Ishikawa (cell line): ENCODE data around the gene KIFC3.

Source experiments
- CEBPB ChIP-seq: IDR thresholded peaks from 2 replicates; pipeline ENCODE4 v1.6.1; 2012
- CREB1 ChIP-seq: IDR thresholded peaks from 2 replicates; pipeline ENCODE4 v1.6.1; 2012; ENCODE audit warnings: low read depth
- EGR1 ChIP-seq: IDR thresholded peaks from 2 replicates; pipeline ENCODE4 v1.6.1; 2012
- EP300 ChIP-seq: IDR thresholded peaks from 2 replicates; pipeline ENCODE4 v1.6.1; 2012; ENCODE audit warnings: borderline replicate concordance
- FOXM1 ChIP-seq: IDR thresholded peaks from 2 replicates; pipeline ENCODE4 v1.6.1; 2012; ENCODE audit warnings: low read depth, borderline replicate concordance
- MAX ChIP-seq: IDR thresholded peaks from 2 replicates; pipeline ENCODE4 v1.6.1; 2012
- NFIC ChIP-seq: IDR thresholded peaks from 2 replicates; pipeline ENCODE4 v1.6.1; 2012
- RAD21 ChIP-seq: IDR thresholded peaks from 2 replicates; pipeline ENCODE4 v1.6.1; 2012; ENCODE audit warnings: low read depth
- REST ChIP-seq: IDR thresholded peaks from 2 replicates; pipeline ENCODE4 v1.6.1; 2012; ENCODE audit warnings: low read depth, mild to moderate bottlenecking
- TAF1 ChIP-seq: IDR thresholded peaks from 2 replicates; pipeline ENCODE4 v1.6.1; 2012; ENCODE audit warnings: low read depth, mild to moderate bottlenecking
- TCF12 ChIP-seq: IDR thresholded peaks from 2 replicates; pipeline ENCODE4 v1.6.1; 2012; ENCODE audit warnings: low read depth
- TEAD4 ChIP-seq: IDR thresholded peaks from 2 replicates; pipeline ENCODE4 v1.6.1; 2012
- USF1 ChIP-seq: IDR thresholded peaks from 2 replicates; pipeline ENCODE4 v1.6.1; 2012
- YY1 ChIP-seq: IDR thresholded peaks from 2 replicates; pipeline ENCODE4 v1.6.1; 2012; ENCODE audit warnings: low read depth
- ZBTB7A ChIP-seq: IDR thresholded peaks from 2 replicates; pipeline ENCODE4 v1.6.1; 2012; ENCODE audit warnings: low read depth

Gene KIFC3

DNA sequence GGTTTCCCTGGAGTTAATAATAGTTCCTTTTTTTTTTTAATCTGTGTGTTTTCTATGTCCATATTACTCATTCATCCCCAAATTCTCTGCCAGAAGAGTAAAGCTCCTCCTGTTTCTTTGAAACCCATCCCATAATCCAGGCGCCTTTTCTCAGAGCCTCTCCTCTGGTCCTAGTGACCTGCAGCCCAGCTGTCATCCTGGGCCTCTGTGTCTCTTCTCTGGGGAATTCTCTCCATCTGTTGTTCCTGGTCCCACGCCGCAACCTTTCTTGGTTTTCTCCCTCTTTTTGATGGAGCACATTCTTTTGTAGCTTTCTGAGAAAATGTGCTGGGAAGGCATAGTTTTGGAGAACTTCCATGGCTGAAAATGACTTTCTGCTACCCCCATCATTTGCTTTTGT is 56.5 kb downstream of the KIFC3 start:
- no peak for TF ChIP-seq REST
- no peak for TF ChIP-seq YY1
- TF ChIP-seq RAD21, result no peak
- no peak for TF ChIP-seq FOXM1
- TF ChIP-seq NFIC, result no peak
- TF ChIP-seq ZBTB7A, result no peak
- TF ChIP-seq CREB1, result no peak
- TF ChIP-seq TEAD4, result no peak

DNA sequence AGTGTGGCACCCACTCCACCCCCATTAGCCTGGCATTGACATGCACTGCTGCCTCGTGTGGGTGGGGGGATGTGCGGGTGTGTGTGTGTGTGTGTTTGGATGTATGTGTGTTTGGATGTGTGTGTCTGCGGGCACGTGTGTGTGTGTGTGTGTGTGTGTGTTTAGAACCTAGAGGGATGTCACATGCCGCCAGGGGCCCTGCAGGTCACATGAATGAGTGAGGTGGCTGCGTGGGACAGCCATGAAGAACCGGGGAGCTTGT is 57.7 kb downstream of the KIFC3 start:
- TF ChIP-seq YY1 (no peak), FOXM1 (no peak), TCF12 (no peak), REST (no peak), TEAD4 (no peak), EP300 (no peak), TAF1 (no peak), EGR1 (no peak), CREB1 (no peak), ZBTB7A (no peak), CEBPB (no peak), MAX (no peak), USF1 (no peak), NFIC (no peak), RAD21 (no peak)

DNA sequence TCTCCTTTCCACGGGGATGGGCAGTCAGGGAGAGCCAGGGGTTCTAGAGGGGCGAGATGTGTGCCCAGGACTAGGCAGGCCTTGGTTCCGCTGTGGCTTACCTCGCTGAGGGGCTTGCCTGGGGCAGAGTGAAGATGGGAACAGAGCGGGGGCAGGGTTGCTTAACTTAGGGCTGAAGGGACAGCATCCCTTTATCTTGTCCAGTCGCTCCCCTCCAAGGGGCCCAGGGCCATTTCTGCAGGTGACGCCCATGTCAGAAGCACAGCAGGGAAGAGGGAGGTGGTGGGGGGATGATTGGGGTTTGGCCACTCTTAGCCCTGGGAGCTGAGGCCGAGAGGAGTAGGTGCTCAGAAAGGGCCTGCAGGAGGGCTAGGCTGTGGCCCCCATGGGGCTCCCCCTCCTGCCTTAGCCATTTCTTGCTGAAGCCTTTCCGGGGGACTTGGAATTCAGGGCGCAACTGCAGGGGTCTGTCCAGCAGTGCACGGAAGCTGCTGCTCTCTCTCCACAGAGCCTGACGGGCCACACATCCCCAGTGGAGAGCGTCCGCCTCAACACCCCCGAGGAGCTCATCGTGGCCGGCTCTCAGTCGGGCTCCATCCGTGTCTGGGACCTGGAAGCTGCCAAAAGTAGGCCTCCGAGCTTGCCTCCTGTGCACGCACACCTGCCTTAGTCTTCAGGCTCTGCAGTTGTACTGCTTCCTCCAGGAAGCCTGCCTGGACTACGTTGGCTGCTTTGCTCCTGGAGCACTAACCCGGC is 58.2 kb downstream of the KIFC3 start:
- TF ChIP-seq FOXM1 (no peak), NFIC (no peak), EGR1 (no peak), YY1 (no peak), TCF12 (no peak), CREB1 (no peak), TEAD4 (no peak), MAX (no peak), CEBPB (no peak), USF1 (no peak)

DNA sequence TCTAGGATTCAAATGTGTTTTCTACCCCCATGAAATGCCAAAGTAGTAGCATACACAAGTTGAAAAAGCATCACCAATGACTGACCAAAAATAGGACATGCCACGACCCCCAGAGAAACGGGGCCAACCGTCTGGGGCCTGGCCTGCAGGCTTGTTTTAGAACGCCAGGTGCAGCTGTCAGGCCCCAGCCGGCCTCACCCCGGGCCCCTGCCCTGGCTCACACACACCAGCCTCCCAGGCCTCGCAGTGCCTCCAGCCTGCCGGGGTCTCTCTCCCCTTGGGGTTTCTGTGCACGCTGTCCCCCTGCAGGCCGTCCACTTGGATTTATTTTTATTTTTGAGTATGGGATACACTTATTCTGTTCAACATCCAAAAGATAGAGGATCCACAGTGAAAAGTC is 58.8 kb downstream of the KIFC3 start:
- TF ChIP-seq RAD21 (no peak), FOXM1 (no peak), YY1 (no peak), MAX (no peak), TAF1 (no peak), CREB1 (no peak), CEBPB (no peak), NFIC (no peak), USF1 (no peak), REST (no peak), EP300 (no peak), TEAD4 (no peak)
